Measurements from ENCODE around the gene RPL22.

The RPL22 gene

GRCh38 chr1:6150006-6150938 lies 49.1 kb downstream of the RPL22 start:
- DNase-seq: no peak

- no peak for DNase-seq
Observed at GRCh38 chr1:6149597-6149996, 49.8 kb downstream of the RPL22 start.

DNA sequence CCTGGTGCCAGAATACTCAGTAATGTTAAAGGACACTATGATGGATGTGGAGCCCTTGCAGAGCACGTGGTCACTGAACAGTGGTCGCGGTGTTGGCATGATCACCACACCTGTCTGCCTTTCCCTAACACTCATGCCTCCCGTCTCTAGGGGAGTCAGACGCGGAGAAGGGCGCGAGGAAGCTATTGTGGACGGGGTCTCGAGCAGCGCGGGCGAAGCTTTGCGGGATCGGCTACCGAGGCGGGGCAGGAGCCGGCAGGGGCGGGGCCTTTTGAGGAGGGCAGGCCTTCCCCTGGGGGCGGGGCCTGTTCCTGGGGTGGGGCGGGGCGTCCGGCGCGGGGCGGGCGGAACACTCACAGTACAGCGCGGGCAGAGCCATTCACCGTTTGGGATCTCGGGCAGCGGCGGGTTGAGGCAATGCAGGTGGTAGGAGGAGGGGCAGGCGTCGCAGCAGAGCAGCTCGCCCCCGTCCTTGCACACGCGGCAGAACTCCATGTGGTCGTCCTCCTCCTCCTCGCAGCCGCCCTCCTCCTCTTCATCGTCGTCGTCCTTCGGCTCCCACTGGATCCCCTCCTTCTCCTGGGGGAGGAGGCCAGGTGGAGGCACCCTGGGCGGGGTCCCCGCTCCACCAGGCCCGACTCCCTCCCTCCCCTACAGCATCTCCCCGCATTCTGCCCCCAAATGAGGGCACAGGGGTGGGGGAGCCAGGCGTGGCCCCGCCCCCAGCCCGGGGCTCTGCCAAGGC lies 50.7 kb downstream of the RPL22 start:
- peak; percentile 58 for DNase-seq

- DNase-seq: no peak
Observed at GRCh38 chr1:6145864-6146410, 53.5 kb downstream of the RPL22 start.

GRCh38 chr1:6145396-6145750 lies 54.0 kb downstream of the RPL22 start:
- no peak for DNase-seq

GRCh38 chr1:6144647-6145395 lies 54.6 kb downstream of the RPL22 start:
- no peak for DNase-seq

DNA sequence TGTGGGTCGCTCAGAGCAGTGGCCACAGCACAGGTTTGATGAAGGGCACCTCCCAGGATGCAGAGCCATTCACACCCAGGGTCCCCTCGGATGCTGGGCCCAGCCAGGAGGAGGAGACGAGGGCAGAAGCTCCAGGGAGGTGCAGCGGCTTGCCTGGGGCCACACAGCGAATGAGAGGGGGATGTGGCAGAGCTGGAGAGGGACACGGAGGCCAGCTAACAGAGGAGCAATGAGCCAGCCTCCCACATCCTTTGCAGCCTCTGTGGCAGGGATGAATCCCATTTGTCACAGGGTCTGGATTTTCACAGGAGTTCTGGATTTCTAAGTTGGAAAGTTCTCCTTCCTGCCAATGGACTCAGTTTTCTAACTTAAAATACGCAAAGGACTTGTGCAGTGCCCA lies 55.2 kb downstream of the RPL22 start:
- no peak for DNase-seq

DNA sequence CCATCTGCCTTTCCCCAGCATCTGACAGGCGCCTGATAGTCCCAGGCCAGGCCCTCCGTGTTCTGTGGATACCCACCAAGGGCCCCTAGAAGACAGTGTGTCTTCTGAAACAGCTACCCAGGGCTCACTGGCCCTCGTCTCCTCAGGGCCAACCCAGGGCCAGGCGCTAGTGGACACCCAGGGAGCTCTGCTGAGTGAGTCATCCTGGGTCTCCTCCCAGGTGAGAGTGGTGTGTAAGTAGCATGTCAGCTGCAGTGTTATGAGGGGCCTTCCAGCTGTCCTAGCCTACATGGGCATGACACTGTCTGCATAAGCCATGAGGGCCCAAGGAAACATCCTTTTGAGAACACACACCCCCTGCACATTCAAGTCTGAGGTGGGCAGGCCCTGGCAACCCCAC lies 56.0 kb downstream of the RPL22 start:
- no peak for DNase-seq

GRCh38 chr1:6142734-6143133 lies 56.7 kb downstream of the RPL22 start:
- DNase-seq: no peak

DNA sequence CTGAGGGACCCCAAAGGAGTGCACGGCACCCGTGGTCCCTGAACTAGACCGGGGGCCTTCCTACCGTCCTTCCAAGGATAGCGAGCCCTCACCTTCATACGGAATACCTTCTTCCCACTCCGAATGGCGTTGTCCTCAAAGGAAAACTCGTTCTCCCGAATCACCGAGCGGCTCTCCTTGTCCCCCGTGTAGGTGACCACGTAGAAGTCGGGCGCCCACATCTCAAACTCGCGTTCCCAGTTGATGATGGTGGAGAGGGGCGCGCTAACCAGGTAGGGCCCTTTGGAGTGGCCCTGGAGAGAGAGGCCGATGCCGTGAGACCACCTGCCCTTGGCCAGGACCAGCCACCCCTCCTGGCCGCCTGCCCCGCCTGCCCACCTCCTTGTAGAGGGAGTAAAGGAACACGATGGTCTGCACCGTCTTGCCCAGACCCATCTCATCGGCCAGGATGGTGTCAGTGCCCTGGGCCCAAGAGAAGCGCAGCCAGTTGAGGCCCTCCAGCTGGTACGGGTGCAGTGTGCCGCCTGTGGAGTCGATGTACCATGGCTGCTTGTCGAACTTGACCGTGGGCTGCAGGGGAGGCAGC lies 57.3 kb downstream of the RPL22 start:
- no peak for DNase-seq

GRCh38 chr1:6141592-6141991 lies 57.8 kb downstream of the RPL22 start:
- peak; percentile 40 for DNase-seq

DNA sequence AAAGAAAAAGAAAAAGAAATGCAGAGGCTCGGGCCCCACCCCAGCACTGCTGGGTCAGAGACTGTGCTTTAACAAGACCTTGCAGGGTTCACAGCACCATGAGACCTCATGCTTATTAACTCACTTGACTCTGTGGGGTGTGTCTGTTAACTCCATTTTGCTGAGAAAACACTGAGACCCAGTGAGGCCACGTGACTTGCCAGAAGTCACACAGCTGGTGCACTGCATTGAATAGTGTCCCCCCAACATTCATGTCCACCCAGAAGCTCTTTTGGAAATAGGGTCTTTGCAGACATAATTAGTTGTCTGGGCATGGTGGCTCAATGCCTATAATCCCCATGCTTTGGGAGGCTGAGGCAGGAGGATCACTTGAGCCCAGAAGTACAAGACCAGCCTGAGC lies 59.0 kb downstream of the RPL22 start:
- no peak for DNase-seq

GRCh38 chr1:6137758-6138157 lies 61.6 kb downstream of the RPL22 start:
- no peak for DNase-seq

DNA sequence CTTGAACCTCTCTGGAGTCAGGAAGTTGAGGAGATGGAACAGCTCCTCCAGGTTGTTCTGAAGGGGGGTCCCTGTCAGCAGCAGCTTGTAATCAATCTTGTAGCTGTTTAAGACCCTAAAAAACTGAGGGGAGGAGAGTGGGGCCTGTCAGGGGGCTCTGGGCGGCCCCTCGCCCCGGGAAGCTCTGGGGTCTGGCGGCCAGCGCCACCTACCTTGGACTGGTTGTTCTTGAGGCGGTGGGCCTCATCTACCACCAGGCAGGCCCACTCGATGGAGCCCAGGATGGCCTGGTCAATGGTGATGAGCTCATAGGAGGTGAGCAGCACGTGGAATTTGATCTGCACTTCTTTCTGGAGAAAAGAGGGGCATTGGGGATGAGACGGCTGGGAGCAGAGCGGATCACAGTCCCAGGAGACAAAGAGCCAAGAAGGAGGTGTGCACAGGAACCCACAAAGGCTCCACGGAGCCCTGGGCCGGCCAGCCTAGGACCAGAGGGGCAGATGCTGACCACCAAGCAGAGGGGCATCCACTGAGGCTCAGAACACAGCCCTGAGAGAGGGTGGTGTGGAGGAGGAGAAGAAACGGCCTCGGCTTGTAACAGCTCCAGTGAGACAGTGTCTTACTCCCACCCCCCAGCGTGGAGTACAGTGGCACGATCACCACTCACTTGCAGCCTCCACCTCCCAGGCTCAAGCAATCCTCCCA lies 62.7 kb downstream of the RPL22 start:
- no peak for DNase-seq

Measured in activated CD4-positive, alpha-beta T cell treated with anti-CD3 and anti-CD28 coated beads, Interleukin-2, amount 50 U/mL, for 16 hours (primary cell).